Activated T-helper 1 cell treated with anti-CD3 and anti-CD28 coated beads, Interleukin-12 subunit alpha, Interleukin-12 subunit beta, Interleukin-2, Interleukin-4 antibody, amounts not matched to agents 30 ng/mL and 10 ng/mL and 1 ng/mL, durations not matched to agents 14 hours and 24 hours and 36 hours (primary cell): ENCODE data around the gene C10orf143. TPM values are rescaled to one million over a fixed set of nuclear protein-coding genes. Genes with fewer than 3 reads are reported as not detected.
"Not testable (repeated sequence)": the region's sequence is repeated elsewhere in the genome, so short reads cannot be mapped to it uniquely, and the experiment has no call there.

Experiments
- DNase-seq: peaks from one replicate; pipeline ENCODE4 v3.0.0; 2021; ENCODE audit warnings: low spot score
- H3K27ac Mint-ChIP-seq: one replicate; pipeline ENCODE4 v1.8.0; 2021; ENCODE audit warnings: mild to moderate bottlenecking, mixed read lengths
- H3K27me3 Mint-ChIP-seq: one replicate; pipeline ENCODE4 v1.8.0; 2022; ENCODE audit warnings: mild to moderate bottlenecking, moderate library complexity, mixed read lengths; ENCODE audit not compliant: insufficient read depth
- H3K36me3 Mint-ChIP-seq: one replicate; pipeline ENCODE4 v1.8.0; 2021; ENCODE audit warnings: low read depth, mixed read lengths
- H3K4me1 Mint-ChIP-seq: one replicate; pipeline ENCODE4 v1.8.0; 2021; ENCODE audit warnings: low read depth, mixed read lengths
- H3K4me3 Mint-ChIP-seq: one replicate; pipeline ENCODE4 v1.8.0; 2021; ENCODE audit warnings: mild to moderate bottlenecking, moderate library complexity, mixed read lengths
- H3K9me3 Mint-ChIP-seq: one replicate; pipeline ENCODE4 v1.8.0; 2021; ENCODE audit warnings: mixed read lengths
- intact Hi-C: fragments of 100-400 bp; cut with micrococcal nuclease; formaldehyde crosslinking; loops from one replicate; pipeline ENCODE4 v1.15.1; 2024
- total RNA-seq: library from RNA; stranded (reverse); gene quantifications from 2 replicates; pipeline ENCODE4 v1.2.3, GENCODE V29; 2022

The C10orf143 gene
- total RNA-seq, 1 donor from 2014 or later: 3.3 TPM

- no peak for DNase-seq
- peaks cover 8% of the 10 kb centered on the region for H3K36me3 Mint-ChIP-seq
- peaks cover 46% of the 10 kb centered on the region for H3K4me1 Mint-ChIP-seq
- peak overlapping the region; percentile 90 for H3K4me3 Mint-ChIP-seq
- intact Hi-C loops: loop anchor here (1.0 to 2.0 kb wide), 5 partner anchors 8 to 55 kb away; no protein-coding TSS in a partner anchor
- peak overlapping the region; percentile 68 for H3K27ac Mint-ChIP-seq
- H3K9me3 Mint-ChIP-seq: no peaks in the 10 kb centered on the region
- peaks cover 15% of the 10 kb centered on the region for H3K27me3 Mint-ChIP-seq
Observed at GRCh38 chr10:130135676-130136225, 25.1 kb upstream of the C10orf143 start.

GRCh38 chr10:130128922-130129321, 18.3 kb upstream of the C10orf143 start:
- Mint-ChIP-seq H3K36me3 (no peaks in the 10 kb centered on the region), H3K27me3 (peaks cover 42% of the 10 kb centered on the region), H3K4me1 (peaks cover 9% of the 10 kb centered on the region), H3K9me3 (no peaks in the 10 kb centered on the region), H3K4me3 (no peak overlapping the region), H3K27ac (no peak overlapping the region)
- intact Hi-C loops: no loop called here
- DNase-seq: no peak

- Mint-ChIP-seq H3K4me1 (peaks cover 9% of the 10 kb centered on the region), H3K9me3 (no peaks in the 10 kb centered on the region), H3K27ac (no peak overlapping the region), H3K4me3 (no peak overlapping the region), H3K27me3 (peaks cover 42% of the 10 kb centered on the region), H3K36me3 (no peaks in the 10 kb centered on the region)
- intact Hi-C loops: no loop called here
- no peak for DNase-seq
Observed at GRCh38 chr10:130128062-130128781, 17.6 kb upstream of the C10orf143 start.

GRCh38 chr10:130127364-130128061, 16.9 kb upstream of the C10orf143 start:
- Mint-ChIP-seq H3K4me3 (no peak overlapping the region), H3K4me1 (peaks cover 9% of the 10 kb centered on the region), H3K27me3 (peaks cover 42% of the 10 kb centered on the region), H3K9me3 (no peaks in the 10 kb centered on the region), H3K36me3 (no peaks in the 10 kb centered on the region), H3K27ac (no peak overlapping the region)
- DNase-seq: peak; percentile 44
- intact Hi-C loops: loop anchor here (1.0 to 2.0 kb wide), 5 partner anchors 9 to 1095 kb away; partner anchors contain the start of gene GLRX3

GRCh38 chr10:130121486-130122079, 11.0 kb upstream of the C10orf143 start:
- Mint-ChIP-seq H3K4me1 (no peaks in the 10 kb centered on the region), H3K9me3 (no peaks in the 10 kb centered on the region), H3K4me3 (no peak overlapping the region), H3K27me3 (peaks cover 9% of the 10 kb centered on the region), H3K27ac (no peak overlapping the region), H3K36me3 (no peaks in the 10 kb centered on the region)
- intact Hi-C loops: no loop called here
- no peak for DNase-seq

- intact Hi-C loops: loop anchor here (10.0 kb wide), 1 partner anchor 187 kb away; no protein-coding TSS in a partner anchor
- not testable (repeated sequence) for H3K4me1 Mint-ChIP-seq, H3K9me3 Mint-ChIP-seq, H3K27me3 Mint-ChIP-seq, H3K4me3 Mint-ChIP-seq, H3K36me3 Mint-ChIP-seq, H3K27ac Mint-ChIP-seq, DNase-seq
Observed at GRCh38 chr10:130117535-130117934, 6.9 kb upstream of the C10orf143 start.

GRCh38 chr10:130116942-130117341, 6.3 kb upstream of the C10orf143 start:
- intact Hi-C loops: loop anchor here (10.0 kb wide), 1 partner anchor 188 kb away; no protein-coding TSS in a partner anchor
- H3K4me3 Mint-ChIP-seq, H3K27ac Mint-ChIP-seq, DNase-seq, H3K27me3 Mint-ChIP-seq, H3K9me3 Mint-ChIP-seq, H3K36me3 Mint-ChIP-seq: not testable (repeated sequence)
- peaks cover 12% of the 10 kb centered on the region for H3K4me1 Mint-ChIP-seq

- peak overlapping the region; percentile 95 for H3K4me3 Mint-ChIP-seq
Observed at GRCh38 chr10:130112821-130113220, 2.2 kb upstream of the C10orf143 start.

GRCh38 chr10:130111852-130112180, 1.2 kb upstream of the C10orf143 start:
- no peak for DNase-seq
- intact Hi-C loops: loop anchor here (1.0 to 10.0 kb wide), 4 partner anchors 15 to 193 kb away; partner anchors contain the start of gene GLRX3
- peaks cover 51% of the 10 kb centered on the region for H3K4me1 Mint-ChIP-seq
- H3K9me3 Mint-ChIP-seq: peaks cover 7% of the 10 kb centered on the region
- peaks cover 11% of the 10 kb centered on the region for H3K36me3 Mint-ChIP-seq
- H3K4me3 Mint-ChIP-seq: peak overlapping the region; percentile 95
- H3K27me3 Mint-ChIP-seq: no peaks in the 10 kb centered on the region
- H3K27ac Mint-ChIP-seq: peak overlapping the region; percentile 99

More at GRCh38 chr10:130112821-130113220, 2.2 kb upstream of the C10orf143 start:
- intact Hi-C loops: loop anchor here (10.0 kb wide), 1 partner anchor 192 kb away; no protein-coding TSS in a partner anchor
- no peak for DNase-seq
- Mint-ChIP-seq H3K36me3 (peaks cover 8% of the 10 kb centered on the region), H3K4me1 (peaks cover 41% of the 10 kb centered on the region), H3K9me3 (peaks cover 7% of the 10 kb centered on the region), H3K27ac (no peak overlapping the region), H3K27me3 (no peaks in the 10 kb centered on the region)

- peak; percentile 93 for DNase-seq
- H3K36me3 Mint-ChIP-seq: peaks cover 11% of the 10 kb centered on the region
- peak overlapping the region; percentile 95 for H3K4me3 Mint-ChIP-seq
- intact Hi-C loops: loop anchor here (1.0 to 10.0 kb wide), 4 partner anchors 16 to 194 kb away; partner anchors contain the start of gene GLRX3
- peaks cover 7% of the 10 kb centered on the region for H3K9me3 Mint-ChIP-seq
- no peaks in the 10 kb centered on the region for H3K27me3 Mint-ChIP-seq
- H3K4me1 Mint-ChIP-seq: peaks cover 57% of the 10 kb centered on the region
- H3K27ac Mint-ChIP-seq: peak overlapping the region; percentile 99
Observed at GRCh38 chr10:130111113-130111851, 652 bp upstream of the C10orf143 start.

GRCh38 chr10:130109796-130110245, 809 bp downstream of the C10orf143 start:
- peak; percentile 67 for DNase-seq
- peaks cover 7% of the 10 kb centered on the region for H3K9me3 Mint-ChIP-seq
- H3K27me3 Mint-ChIP-seq: no peaks in the 10 kb centered on the region
- H3K36me3 Mint-ChIP-seq: peaks cover 11% of the 10 kb centered on the region
- peaks cover 60% of the 10 kb centered on the region for H3K4me1 Mint-ChIP-seq
- intact Hi-C loops: loop anchor here (1.0 to 10.0 kb wide), 3 partner anchors 61 to 643 kb away; partner anchors contain the start of gene MGMT
- peak overlapping the region; percentile 99 for H3K27ac Mint-ChIP-seq
- peak overlapping the region; percentile 95 for H3K4me3 Mint-ChIP-seq
